ENCODE results near the gene ITGA11.

DNA sequence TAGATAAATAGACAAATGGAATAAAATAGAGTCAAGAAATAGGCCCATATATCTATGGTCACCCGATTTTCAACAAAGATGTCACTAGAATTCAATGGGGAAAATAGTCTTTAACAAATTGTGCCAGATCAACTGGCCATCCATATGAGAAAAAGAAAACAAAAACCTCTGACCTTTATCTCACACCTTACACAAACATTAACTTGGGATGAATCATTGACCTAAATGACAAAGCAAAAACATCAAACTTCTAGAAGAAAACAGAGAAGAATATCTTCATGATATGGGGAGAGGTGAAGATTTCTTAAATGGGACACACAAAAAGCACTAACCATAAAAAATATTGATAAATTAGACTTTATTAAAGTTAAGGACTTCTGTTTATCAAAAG, 31.9 kb downstream of the ITGA11 start:
- TF ChIP-seq EZH2 (IDR thresholded peaks at IDR 0.05; ENCODE audit: low read depth, unreplicated experiment) (no peak), EZH2phosphoT487 (IDR thresholded peaks at IDR 0.05; ENCODE audit: unreplicated experiment) (no peak), POLR2AphosphoS5 (IDR thresholded peaks at IDR 0.05; ENCODE audit: low read depth) (no peak), JUNB (IDR thresholded peaks at IDR 0.05; ENCODE audit: unreplicated experiment) (no peak), CREB1 (CRISPR knock-in tag; IDR thresholded peaks at IDR 0.05; ENCODE audit: low read depth) (no peak), STAT1 (IDR thresholded peaks at IDR 0.05; ENCODE audit: unreplicated experiment) (no peak)
- TF ChIP-seq, protein P1, sequence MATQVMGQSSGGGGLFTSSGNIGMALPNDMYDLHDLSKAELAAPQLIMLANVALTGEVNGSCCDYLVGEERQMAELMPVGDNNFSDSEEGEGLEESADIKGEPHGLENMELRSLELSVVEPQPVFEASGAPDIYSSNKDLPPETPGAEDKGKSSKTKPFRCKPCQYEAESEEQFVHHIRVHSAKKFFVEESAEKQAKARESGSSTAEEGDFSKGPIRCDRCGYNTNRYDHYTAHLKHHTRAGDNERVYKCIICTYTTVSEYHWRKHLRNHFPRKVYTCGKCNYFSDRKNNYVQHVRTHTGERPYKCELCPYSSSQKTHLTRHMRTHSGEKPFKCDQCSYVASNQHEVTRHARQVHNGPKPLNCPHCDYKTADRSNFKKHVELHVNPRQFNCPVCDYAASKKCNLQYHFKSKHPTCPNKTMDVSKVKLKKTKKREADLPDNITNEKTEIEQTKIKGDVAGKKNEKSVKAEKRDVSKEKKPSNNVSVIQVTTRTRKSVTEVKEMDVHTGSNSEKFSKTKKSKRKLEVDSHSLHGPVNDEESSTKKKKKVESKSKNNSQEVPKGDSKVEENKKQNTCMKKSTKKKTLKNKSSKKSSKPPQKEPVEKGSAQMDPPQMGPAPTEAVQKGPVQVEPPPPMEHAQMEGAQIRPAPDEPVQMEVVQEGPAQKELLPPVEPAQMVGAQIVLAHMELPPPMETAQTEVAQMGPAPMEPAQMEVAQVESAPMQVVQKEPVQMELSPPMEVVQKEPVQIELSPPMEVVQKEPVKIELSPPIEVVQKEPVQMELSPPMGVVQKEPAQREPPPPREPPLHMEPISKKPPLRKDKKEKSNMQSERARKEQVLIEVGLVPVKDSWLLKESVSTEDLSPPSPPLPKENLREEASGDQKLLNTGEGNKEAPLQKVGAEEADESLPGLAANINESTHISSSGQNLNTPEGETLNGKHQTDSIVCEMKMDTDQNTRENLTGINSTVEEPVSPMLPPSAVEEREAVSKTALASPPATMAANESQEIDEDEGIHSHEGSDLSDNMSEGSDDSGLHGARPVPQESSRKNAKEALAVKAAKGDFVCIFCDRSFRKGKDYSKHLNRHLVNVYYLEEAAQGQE (IDR thresholded peaks at IDR 0.05; ENCODE audit: unreplicated experiment), result no peak
- TF ChIP-seq, protein P2, sequence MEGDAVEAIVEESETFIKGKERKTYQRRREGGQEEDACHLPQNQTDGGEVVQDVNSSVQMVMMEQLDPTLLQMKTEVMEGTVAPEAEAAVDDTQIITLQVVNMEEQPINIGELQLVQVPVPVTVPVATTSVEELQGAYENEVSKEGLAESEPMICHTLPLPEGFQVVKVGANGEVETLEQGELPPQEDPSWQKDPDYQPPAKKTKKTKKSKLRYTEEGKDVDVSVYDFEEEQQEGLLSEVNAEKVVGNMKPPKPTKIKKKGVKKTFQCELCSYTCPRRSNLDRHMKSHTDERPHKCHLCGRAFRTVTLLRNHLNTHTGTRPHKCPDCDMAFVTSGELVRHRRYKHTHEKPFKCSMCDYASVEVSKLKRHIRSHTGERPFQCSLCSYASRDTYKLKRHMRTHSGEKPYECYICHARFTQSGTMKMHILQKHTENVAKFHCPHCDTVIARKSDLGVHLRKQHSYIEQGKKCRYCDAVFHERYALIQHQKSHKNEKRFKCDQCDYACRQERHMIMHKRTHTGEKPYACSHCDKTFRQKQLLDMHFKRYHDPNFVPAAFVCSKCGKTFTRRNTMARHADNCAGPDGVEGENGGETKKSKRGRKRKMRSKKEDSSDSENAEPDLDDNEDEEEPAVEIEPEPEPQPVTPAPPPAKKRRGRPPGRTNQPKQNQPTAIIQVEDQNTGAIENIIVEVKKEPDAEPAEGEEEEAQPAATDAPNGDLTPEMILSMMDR (conservative IDR thresholded peaks at IDR 0.05; ENCODE audit: low read depth in 2 of 2), result no peak
- TF ChIP-seq, protein P3, sequence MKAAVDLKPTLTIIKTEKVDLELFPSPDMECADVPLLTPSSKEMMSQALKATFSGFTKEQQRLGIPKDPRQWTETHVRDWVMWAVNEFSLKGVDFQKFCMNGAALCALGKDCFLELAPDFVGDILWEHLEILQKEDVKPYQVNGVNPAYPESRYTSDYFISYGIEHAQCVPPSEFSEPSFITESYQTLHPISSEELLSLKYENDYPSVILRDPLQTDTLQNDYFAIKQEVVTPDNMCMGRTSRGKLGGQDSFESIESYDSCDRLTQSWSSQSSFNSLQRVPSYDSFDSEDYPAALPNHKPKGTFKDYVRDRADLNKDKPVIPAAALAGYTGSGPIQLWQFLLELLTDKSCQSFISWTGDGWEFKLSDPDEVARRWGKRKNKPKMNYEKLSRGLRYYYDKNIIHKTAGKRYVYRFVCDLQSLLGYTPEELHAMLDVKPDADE (IDR thresholded peaks at IDR 0.05), result no peak

Measured in GM23338 (cell line).